ENCODE results near the gene CA6. TPM values are rescaled to one million over a fixed set of nuclear protein-coding genes. Genes with fewer than 3 reads are reported as not detected.

Gene CA6
- total RNA-seq, 1 experiment from 2014 or later: not detected

- no TSS peak for BruUV-seq (replicated peaks)
- DNase-seq (ENCODE audit: low read depth, low spot score): no peak
- intact Hi-C loops (cut with micrococcal nuclease; ENCODE audit: unreplicated experiment): no loop called here
- POLR2A ChIA-PET: no interaction called here
- Histone ChIP-seq H3K4me1 (ENCODE audit: control insufficient read depth, insufficient read depth, low read length) (peaks cover 25% of the 10 kb centered on the region), H3K4me3 (ENCODE audit: low read depth in 2 of 2, low read length in 2 of 2) (no peak overlapping the region), H3K27ac (ENCODE audit: low read length) (no peak overlapping the region), H3K9me3 (ENCODE audit: control insufficient read depth, insufficient read depth, low read depth, low read length) (no peaks in the 10 kb centered on the region), H3K27me3 (ENCODE audit: control insufficient read depth, insufficient read depth, low read length) (no peaks in the 10 kb centered on the region), H3K36me3 (ENCODE audit: control insufficient read depth, insufficient read depth, low read length) (no peaks in the 10 kb centered on the region)
- CTCF ChIA-PET: interaction anchor here (1.2 kb wide), 1 partner anchor 95 kb away, joined by 5 read pairs; no protein-coding TSS in a partner anchor
- no peak for ATAC-seq
- in situ Hi-C loops (cut with HindIII; ENCODE audit: low pct_unique_long_range_greater_than_20kb, low sequenced_read_pairs): no loop called here
- no peak for TF ChIP-seq SIN3A (IDR thresholded peaks at IDR 0.05; ENCODE audit: borderline replicate concordance, insufficient read depth, low read depth, low read length)
- no peak for TF ChIP-seq TCF7L2 (IDR thresholded peaks at IDR 0.05; ENCODE audit: low read depth, low read length)
- TF ChIP-seq CTCF (IDR thresholded peaks at IDR 0.05): no peak
- no peak for TF ChIP-seq REST (IDR thresholded peaks at IDR 0.05; ENCODE audit: insufficient read depth in 1 of 2, low read depth in 2 of 2, low read length in 1 of 2)
- no peak for TF ChIP-seq POLR2AphosphoS5 (IDR thresholded peaks at IDR 0.05; ENCODE audit: low read depth, low read length)
These were observed 35.3 kb upstream of the CA6 start for GRCh38 chr1:8910331-8910730.

- CTCF ChIA-PET: no interaction called here
- in situ Hi-C loops (cut with HindIII; ENCODE audit: low pct_unique_long_range_greater_than_20kb, low sequenced_read_pairs): no loop called here
- POLR2A ChIA-PET: no interaction called here
- H3K36me3 ChIP-seq (ENCODE audit: control insufficient read depth, insufficient read depth, low read length): no peaks in the 10 kb centered on the region
- no peak for ATAC-seq
- H3K27me3 ChIP-seq (ENCODE audit: control insufficient read depth, insufficient read depth, low read length): no peaks in the 10 kb centered on the region
- H3K27ac ChIP-seq (ENCODE audit: low read length): no peak overlapping the region
- intact Hi-C loops (cut with micrococcal nuclease; ENCODE audit: unreplicated experiment): no loop called here
- H3K4me1 ChIP-seq (ENCODE audit: control insufficient read depth, insufficient read depth, low read length): peaks cover 25% of the 10 kb centered on the region
- H3K9me3 ChIP-seq (ENCODE audit: control insufficient read depth, insufficient read depth, low read depth, low read length): no peaks in the 10 kb centered on the region
- no peak overlapping the region for H3K4me3 ChIP-seq (ENCODE audit: low read depth in 2 of 2, low read length in 2 of 2)
- no TSS peak for BruUV-seq (replicated peaks)
- TF ChIP-seq SIN3A (IDR thresholded peaks at IDR 0.05; ENCODE audit: borderline replicate concordance, insufficient read depth, low read depth, low read length) (no peak), REST (IDR thresholded peaks at IDR 0.05; ENCODE audit: insufficient read depth in 1 of 2, low read depth in 2 of 2, low read length in 1 of 2) (no peak), POLR2AphosphoS5 (IDR thresholded peaks at IDR 0.05; ENCODE audit: low read depth, low read length) (no peak), CTCF (IDR thresholded peaks at IDR 0.05) (no peak), TCF7L2 (IDR thresholded peaks at IDR 0.05; ENCODE audit: low read depth, low read length) (no peak)
- no peak for DNase-seq (ENCODE audit: low read depth, low spot score)
These were observed 34.8 kb upstream of the CA6 start for GRCh38 chr1:8910914-8911313.
